Keratinocyte (primary cell): ENCODE measurements around the gene ZNF678.

ENCODE experiments used
- CTCF ChIP-seq, 3 experiments: IDR thresholded peaks in 1 of 3; conservative IDR thresholded peaks in 1 of 3; optimal IDR thresholded peaks in 1 of 3; 2 replicates in 2 of 3; 3 replicates in 1 of 3; pipeline versions ENCODE3 to v1.5.1; 2011; ENCODE audit warnings: low read length in 3 of 3, mild to moderate bottlenecking in 3 of 3, moderate library complexity in 2 of 3, control low read depth in 1 of 3, inconsistent platforms in 1 of 3; ENCODE audit not compliant: insufficient read depth in 2 of 3; ENCODE audit errors: extremely low read depth in 1 of 3
- EZH2 ChIP-seq: IDR thresholded peaks from one replicate; pipeline ENCODE4 v1.6.1; 2012; ENCODE audit warnings: inconsistent platforms, mild to moderate bottlenecking, low read length, moderate library complexity

- TF ChIP-seq CTCF (optimal IDR thresholded peaks at IDR 0.05 in 1 of 3, IDR thresholded peaks at IDR 0.05 in 1 of 3, conservative IDR thresholded peaks at IDR 0.05 in 1 of 3; ENCODE audit: extremely low read depth in 1 of 3, insufficient read depth in 2 of 3, low read length in 3 of 3) (no peak), EZH2 (no peak)
These were observed 11.6 kb downstream of the ZNF678 start for GRCh38 chr1:227574926-227575325.
